Measurements from ENCODE around the gene PCGF1. TPM values are rescaled to one million over a fixed set of nuclear protein-coding genes. Genes with fewer than 3 reads are reported as not detected.

Gene PCGF1
- total and polyA plus RNA-seq, 9 of the 15 experiments (the other 6 are each of a cell fraction or from before 2014, with no cell fraction given): 20.3 to 45.7 (median 29.3) TPM

DNA sequence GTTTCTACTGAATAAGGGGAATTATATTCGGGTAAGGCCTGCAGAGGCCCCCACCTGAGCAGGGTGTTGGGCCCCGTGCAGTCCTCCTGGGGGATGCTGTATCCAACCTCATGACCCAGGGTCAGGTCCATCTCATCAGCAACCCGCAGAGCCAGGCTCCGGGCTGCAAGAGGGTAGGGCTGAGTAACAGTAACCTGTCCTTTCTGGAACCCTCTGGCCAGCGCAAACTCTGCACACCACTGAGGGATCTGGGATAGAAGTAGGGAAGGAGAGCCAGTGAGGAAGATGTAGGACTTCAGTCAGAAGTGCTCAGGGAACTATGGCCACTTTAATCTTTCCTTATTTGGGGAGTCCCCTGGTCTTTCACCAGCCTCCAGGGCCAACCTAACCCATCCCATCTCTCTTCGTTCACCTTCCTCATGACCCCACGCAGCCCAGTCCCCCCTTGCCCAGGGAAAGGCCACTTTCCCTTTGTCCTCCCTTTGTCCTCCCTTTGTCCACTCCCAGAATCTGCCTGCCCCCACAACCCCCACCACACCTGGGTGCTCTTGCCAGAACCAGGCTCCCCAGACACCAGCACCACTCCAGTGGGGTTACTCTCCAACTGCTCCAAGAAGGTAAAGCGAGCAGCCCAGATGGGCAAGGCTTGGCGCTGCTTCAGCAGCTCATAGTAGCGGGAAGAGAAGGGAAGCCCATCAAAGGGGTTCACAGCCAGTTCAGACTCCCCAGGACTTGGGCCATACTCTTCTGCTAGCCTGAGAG lies 17.6 kb upstream of the PCGF1 start (continued):
- TF ChIP-seq MTF1 (CRISPR knock-in tag; IDR thresholded peaks at IDR 0.05; ENCODE audit: borderline replicate concordance): no peak
- no peak for TF ChIP-seq ZNF239 (CRISPR knock-in tag; IDR thresholded peaks at IDR 0.05)

DNA sequence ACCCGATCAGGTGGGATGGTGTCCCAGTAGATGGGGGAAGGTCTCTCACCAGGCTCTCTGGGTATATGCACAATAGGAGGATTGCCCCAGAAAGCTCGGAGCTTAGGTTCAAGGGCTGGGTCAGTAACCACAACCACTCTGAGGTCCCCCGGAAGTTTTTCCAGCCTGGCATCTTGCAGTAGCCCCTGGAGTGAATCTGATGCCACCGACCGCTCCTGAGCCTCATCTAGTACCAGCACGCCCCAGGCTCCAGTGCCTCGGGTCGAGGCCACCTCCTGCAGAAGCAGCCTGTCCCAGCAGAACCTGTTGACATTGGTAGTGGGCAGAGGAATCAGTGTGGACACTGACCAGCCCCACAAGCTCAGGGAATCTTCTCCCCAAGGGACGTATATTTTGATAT lies 16.5 kb upstream of the PCGF1 start:
- FAIRE-seq (no peak), ATAC-seq (no peak), DNase-seq (ENCODE audit: extremely low read depth in 1 of 4, low spot score in 3 of 4) (no peak)
- Histone ChIP-seq H3K36me3 (ENCODE audit: control insufficient read depth, insufficient read depth, low read length) (peaks cover 35% of the 10 kb centered on the region), H3K9me3 (replicated peaks; ENCODE audit: control insufficient read depth, insufficient read depth, low read depth, low read length) (no peaks in the 10 kb centered on the region), H3K9me1 (ENCODE audit: control insufficient read depth, insufficient read depth, low read length) (no peaks in the 10 kb centered on the region), H3K4me3 (no peak overlapping the region), H3K79me2 (ENCODE audit: control insufficient read depth, insufficient read depth, low read length) (peaks cover 24% of the 10 kb centered on the region), H3K9ac (ENCODE audit: insufficient read depth in 1 of 2, low read depth in 2 of 2, low read length in 2 of 2) (no peak overlapping the region), H3K4me2 (ENCODE audit: insufficient read depth, low read length) (no peak overlapping the region), H4K20me1 (replicated peaks; ENCODE audit: control insufficient read depth, insufficient read depth, low read length) (peaks cover 2% of the 10 kb centered on the region; the same call in 1 of the 2 replicates), H3K27me3 (ENCODE audit: control insufficient read depth in 2 of 2, insufficient read depth in 2 of 2, low read length in 2 of 2) (no peaks in the 10 kb centered on the region), H2AFZ (ENCODE audit: low read depth, low read length) (no peak overlapping the region), H3K27ac (ENCODE audit: extremely low read depth, low read depth, low read length) (no peak overlapping the region), H3K4me1 (replicated peaks in 1 of 2; ENCODE audit: control insufficient read depth in 2 of 2, insufficient read depth in 2 of 2, low read length in 2 of 2) (peaks cover 9 to 12% of the 10 kb centered on the region in 2 experiments)
- CTCF ChIA-PET (ENCODE audit: low intra/inter-chr PET ratio): no interaction called here
- 70% methylated on average over 9 of the region's 9 CpGs for WGBS (ENCODE audit: insufficient coverage, low coverage, missing lambda C conversion rate)
- POLR2A ChIA-PET: interaction anchor here (1.2 kb wide), 1 partner anchor 13 kb away, joined by 5 read pairs; no protein-coding TSS in a partner anchor
- intact Hi-C loops (cut with micrococcal nuclease): no loop called here
- TF ChIP-seq HNRNPUL1 (IDR thresholded peaks at IDR 0.05; ENCODE audit: low read length): no peak
- no TSS peak for BruUV-seq (replicated peaks)
- in situ Hi-C loops (cut with MboI): no loop called here

DNA sequence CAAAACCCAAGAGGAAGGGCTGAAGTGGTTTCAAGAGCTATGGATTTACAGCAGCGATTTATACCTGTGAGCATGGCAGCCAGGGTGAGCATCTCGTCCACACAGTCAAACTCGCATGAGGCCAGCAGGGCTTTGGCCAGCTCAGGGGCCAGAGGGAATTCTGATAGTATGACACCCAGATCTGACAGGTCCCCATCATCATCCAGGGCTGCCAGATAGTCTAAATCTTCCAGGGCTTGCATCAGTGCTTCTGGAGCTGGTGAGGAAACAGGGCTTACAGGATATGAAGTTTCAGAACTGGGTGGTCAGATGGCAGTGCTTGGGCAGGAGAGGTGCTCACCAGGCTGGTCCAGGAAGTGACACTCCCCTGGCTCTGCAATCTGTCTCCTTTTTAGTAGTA lies 15.0 kb upstream of the PCGF1 start:
- no peaks in the 10 kb centered on the region for H4K20me1 ChIP-seq (replicated peaks; ENCODE audit: control insufficient read depth, insufficient read depth, low read length)
- no peaks in the 10 kb centered on the region for H3K9me1 ChIP-seq (ENCODE audit: control insufficient read depth, insufficient read depth, low read length)
- ChIA-PET CTCF (ENCODE audit: low intra/inter-chr PET ratio) (no interaction called here), POLR2A (interaction anchor here (1.0 to 1.4 kb wide), 4 partner anchors 12 to 26 kb away, joined by 3 to 9 read pairs (median 4); partner anchors contain the start of gene PCGF1)
- in situ Hi-C loops (cut with MboI) (no loop called here), intact Hi-C loops (cut with micrococcal nuclease) (no loop called here)
- no peaks in the 10 kb centered on the region for H3K27me3 ChIP-seq (ENCODE audit: control insufficient read depth in 2 of 2, insufficient read depth in 2 of 2, low read length in 2 of 2)
- H2AFZ ChIP-seq (ENCODE audit: low read depth, low read length): no peak overlapping the region
- ATAC-seq: no peak
- no peak overlapping the region for H3K4me2 ChIP-seq (ENCODE audit: insufficient read depth, low read length)
- H3K79me2 ChIP-seq (ENCODE audit: control insufficient read depth, insufficient read depth, low read length): peaks cover 9% of the 10 kb centered on the region
- H3K4me1 ChIP-seq (replicated peaks in 1 of 2; ENCODE audit: control insufficient read depth in 2 of 2, insufficient read depth in 2 of 2, low read length in 2 of 2): no peaks in the 10 kb centered on the region; a peak in 1 of 5 replicates
- H3K27ac ChIP-seq (ENCODE audit: extremely low read depth, low read depth, low read length): no peak overlapping the region
- peaks cover 20% of the 10 kb centered on the region for H3K36me3 ChIP-seq (ENCODE audit: control insufficient read depth, insufficient read depth, low read length)
- no TSS peak for BruUV-seq (replicated peaks)
- no peak overlapping the region for H3K4me3 ChIP-seq
- H3K9me3 ChIP-seq (replicated peaks; ENCODE audit: control insufficient read depth, insufficient read depth, low read depth, low read length): no peaks in the 10 kb centered on the region
- DNase-seq (ENCODE audit: extremely low read depth in 1 of 4, low spot score in 3 of 4): no peak
- H3K9ac ChIP-seq (ENCODE audit: insufficient read depth in 1 of 2, low read depth in 2 of 2, low read length in 2 of 2): no peak overlapping the region
- WGBS (ENCODE audit: insufficient coverage, low coverage, missing lambda C conversion rate): 17% methylated on average over 3 of the region's 3 CpGs
- FAIRE-seq: no peak
- no peak for TF ChIP-seq MAZ (CRISPR knock-in tag; conservative IDR thresholded peaks at IDR 0.05 in 1 of 2, IDR thresholded peaks at IDR 0.05 in 1 of 2)
- no peak for TF ChIP-seq NCOA2 (IDR thresholded peaks at IDR 0.05; ENCODE audit: partially characterized antibody in 2 of 2)

All from K562 (cell line).